CD4-positive, alpha-beta T cell treated with Interleukin-21 for 1 hour (primary cell): Measurements from ENCODE around the gene ZNF253.
"Not testable (repeated sequence)": the region's sequence is repeated elsewhere in the genome, so short reads cannot be mapped to it uniquely, and the experiment has no call there.

ENCODE experiments used
- DNase-seq: peaks from one replicate; pipeline ENCODE4 v3.0.0-alpha.2; 2020

ZNF253 gene

DNA sequence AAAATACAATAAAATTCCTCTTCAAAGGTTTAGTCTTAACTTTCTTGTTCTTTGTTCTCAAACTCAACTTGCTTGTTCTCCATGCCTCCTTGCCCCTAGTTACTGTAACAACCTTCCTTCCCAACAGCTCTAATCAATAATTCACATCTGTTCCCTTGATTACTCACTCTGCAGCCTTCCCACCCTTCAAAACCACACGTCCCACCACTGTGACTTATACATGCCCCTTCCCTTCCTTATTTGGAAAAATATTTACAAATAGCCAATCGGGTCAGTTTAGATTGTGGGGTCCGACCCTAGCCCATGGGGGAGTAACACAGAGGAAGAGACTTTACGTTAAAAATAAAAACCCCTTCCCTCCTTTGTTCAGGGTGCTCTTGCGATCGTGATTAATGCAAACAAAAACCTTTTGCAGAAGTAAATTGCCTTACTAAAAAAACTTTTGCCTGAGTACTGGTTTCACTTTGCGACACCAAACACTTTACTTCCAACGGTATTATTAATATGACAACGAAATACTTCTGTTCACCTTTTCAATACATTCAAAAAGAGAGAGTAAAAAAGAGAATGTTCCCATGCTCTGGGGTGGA lies 34.6 kb downstream of the ZNF253 start:
- DNase-seq, result no peak

DNA sequence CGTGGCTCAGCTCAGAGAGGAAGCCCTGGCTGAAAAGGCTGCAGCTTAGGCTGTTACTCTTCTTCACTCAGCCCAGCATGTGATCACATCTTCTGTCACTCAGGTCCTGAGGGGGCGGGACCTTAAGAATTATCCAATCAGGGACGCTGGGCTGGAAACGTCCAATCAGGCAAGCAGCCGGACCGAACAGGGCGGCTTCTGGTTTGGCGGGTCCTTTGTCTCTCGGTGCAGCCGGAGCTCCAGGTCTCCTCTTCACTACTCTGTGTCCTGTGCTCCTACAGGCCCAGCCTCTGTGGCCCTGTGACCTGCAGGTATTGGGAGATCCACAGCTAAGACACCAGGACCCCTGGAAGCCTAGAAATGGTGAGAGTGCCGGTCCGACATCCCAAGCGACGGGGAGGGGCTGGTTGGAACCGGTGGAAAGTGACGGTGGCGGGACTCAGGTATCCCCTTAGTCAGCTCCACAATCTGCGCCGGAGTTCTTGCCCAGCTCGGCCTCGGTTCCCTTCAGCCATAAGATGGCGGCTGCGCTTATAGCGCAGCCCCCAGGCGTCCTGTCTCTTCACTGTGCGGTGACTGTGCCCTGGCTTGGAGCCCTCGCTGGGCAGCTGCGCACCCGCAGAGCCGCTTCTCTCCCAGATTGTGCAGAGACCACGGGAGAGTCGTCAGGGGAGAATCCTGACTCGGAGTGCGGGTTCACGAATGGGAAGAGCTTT lies 35.2 kb downstream of the ZNF253 start, which contains the start of gene ZNF93:
ZNF93 (plus strand) TSS at position 218 of the 716 bp plus-strand sequence; CDS start at position 361, 143 bp downstream.
- DNase-seq, result peak; percentile 95

DNA sequence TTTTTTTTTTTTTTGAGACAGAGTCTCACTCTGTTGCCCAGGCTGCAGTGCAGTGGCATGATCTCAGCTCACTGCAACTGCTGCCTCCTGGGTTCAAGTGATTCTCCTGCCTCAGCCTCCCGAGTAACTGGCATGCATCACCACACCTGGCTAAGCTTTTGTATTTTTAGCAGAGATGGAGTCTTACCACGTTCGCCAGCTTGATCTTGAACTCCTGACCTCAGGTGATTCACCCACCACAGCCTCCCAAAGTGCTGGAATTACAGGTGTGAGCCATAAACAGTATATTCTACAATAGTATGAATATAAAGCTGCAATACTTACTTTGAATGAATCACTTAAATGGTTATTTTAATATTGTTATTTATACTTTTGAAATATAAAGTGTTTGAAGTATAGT lies 41.9 kb downstream of the ZNF253 start:
- not testable (repeated sequence) for DNase-seq

DNA sequence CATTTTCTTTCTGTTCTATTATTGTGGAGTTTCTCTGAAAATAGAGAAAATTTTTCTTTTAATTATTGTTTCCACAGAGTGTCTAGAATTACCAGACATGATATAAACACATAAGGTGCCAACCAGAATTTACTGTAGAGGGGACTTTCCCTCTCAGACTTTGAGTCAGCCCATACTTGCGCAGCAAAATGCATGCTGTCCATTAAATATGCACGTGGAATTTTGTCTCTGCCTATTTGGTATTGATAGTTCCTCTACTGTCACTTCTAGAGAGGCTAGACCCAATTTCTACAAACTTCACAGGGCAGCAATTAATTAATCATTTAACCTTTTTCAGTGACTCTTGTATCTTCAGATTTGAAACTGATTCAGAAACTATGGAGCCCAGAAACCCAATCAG lies 44.0 kb downstream of the ZNF253 start:
- no peak for DNase-seq

DNA sequence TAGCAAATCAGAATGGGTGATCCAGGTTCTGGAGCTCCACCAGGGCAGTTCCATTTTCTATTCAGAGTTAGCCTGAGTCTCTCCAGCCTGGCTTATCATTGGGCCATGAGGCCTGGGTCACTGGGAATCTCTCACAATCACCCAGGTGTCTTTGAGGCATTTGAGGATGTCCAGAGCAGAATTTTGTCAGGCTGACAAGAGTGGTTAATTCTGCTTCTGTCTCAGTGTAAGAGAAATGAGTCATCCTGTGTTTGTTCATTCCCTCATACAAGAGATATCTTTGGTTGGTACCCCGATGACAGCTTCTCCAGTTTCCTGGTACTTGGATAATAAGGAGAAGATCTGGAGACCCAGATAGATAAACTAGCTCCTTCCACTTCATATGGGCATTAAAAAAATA lies 45.5 kb downstream of the ZNF253 start:
- DNase-seq, result no peak

DNA sequence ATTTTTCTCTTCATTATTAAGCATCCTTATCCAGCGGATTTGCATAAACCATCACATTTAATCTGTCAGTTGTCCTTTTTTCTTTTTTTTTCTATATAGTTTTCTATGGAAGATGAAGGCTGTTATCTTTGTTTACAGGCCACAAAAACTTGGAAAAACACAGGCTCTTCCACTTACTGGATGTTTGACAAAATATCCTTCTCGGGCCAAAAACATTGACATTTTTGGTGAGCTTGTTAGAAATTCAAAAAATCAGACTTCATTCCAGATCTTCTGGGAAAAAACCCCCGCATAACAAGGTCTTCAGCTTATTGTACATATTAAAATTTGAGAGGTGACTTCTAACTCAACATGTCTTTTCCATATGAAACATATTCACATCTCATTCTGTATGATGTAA lies 48.9 kb downstream of the ZNF253 start:
- DNase-seq, result no peak

DNA sequence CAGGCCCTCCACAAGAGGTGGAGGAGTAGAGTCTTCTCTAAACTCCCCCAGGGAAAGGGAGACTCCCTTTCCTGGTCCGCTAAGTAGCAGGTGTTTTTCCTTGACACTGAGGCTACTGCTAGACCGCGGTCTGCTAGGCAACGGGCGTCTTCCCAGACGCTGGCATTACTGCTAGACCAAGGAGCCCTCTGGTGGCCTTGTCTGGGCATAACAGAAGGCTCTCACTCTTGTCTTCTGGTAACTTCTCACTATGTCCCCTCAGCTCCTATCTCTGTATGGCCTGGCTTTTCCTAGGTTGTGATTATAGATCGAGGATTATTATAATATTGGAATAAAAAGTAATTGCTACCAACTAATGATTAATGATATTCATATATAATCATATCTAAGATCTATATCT lies 64.7 kb downstream of the ZNF253 start:
- peak; percentile 10 for DNase-seq

DNA sequence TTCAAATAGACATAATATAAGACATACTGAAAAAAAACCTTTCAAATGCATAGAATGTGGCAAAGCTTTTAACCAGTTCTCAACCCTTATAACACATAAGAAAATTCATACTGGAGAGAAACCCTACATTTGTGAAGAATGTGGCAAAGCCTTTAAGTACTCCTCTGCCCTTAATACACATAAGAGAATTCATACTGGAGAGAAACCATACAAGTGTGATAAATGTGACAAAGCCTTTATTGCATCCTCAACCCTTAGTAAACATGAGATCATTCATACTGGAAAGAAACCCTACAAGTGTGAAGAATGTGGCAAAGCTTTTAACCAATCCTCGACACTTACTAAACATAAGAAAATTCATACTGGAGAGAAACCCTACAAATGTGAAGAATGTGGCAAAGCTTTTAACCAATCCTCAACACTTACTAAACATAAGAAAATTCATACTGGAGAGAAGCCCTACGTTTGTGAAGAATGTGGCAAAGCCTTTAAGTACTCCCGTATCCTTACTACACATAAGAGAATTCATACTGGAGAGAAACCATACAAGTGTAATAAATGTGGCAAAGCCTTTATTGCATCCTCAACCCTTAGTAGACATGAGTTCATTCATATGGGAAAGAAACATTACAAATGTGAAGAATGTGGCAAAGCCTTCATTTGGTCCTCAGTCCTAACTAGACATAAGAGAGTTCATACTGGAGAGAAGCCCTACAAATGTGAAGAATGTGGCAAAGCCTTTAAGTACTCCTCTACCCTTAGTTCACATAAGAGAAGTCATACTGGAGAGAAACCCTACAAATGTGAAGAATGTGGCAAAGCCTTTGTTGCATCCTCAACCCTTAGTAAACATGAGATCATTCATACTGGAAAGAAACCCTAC lies 68.0 kb downstream of the ZNF253 start:
- DNase-seq, result not testable (repeated sequence)

DNA sequence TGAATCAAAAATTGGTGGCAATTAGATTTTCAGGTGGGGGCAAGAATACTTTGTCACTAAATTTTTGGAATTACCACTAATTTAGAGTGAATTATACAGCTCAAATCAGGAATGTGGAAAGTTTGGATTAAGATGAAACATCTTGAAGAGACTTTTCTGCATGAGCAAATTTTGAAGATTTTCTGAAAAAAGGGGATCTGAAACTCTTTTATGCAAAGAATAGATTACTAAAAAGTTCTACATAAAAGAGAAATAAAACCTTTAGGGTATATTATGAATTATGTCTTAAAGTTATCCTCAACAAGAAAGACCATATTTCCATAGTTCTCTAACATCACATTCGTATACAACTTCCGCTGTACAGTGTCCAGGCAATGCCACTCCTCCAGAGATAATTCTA lies 71.7 kb downstream of the ZNF253 start:
- no peak for DNase-seq

DNA sequence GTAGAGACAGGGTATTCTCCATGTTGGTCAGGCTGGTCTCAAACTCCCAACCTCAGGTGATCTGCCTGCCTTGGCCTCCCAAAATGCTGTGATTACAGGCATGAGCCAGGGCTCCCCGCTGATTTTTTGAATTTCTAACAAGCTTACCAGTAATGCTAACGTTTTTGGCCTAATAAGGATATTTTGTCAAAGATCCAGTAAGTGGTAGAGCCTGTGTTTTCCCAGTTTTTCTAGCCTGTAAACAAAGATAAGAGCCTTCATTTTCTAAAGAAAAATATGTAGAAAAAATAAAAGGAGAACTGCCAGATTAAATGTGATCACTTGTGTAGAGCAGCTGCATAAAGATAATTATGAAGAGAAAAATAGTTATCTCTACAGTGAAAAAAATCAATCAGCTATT lies 72.8 kb downstream of the ZNF253 start:
- no peak for DNase-seq

DNA sequence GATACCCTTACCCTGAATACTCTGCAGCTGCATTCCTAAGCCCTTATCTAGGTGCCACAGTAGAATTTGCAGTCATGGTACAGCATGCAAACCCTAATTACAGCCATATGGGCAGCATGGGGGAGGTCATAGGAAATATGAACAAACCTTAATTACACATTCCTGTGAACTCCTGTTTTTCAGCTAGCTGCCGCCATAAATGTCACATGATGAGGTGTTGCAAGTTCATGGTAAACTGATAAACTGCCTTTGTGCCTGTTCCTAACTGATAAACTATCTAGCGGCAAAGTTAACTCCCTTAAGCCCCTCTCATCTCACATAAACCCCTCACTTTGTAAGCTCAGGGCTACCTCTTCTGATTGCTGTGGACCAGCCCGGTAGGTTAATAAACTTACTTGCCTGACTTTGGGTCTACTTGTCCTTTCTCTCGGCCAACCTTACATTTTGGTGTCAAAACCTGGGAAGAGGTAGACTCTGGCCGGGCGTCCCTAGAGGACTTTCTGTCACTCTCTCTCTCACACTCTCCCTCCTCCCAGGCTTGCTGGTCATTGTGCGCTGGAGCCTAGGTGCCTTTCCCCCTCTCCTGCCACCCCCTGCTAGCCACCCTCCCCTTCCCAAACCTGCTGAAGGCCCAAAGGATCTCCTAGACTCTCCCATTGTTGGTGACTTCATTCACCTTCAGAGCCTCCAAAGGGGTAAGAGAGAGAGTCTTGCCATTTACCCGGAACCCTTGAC lies 78.3 kb downstream of the ZNF253 start:
- DNase-seq, result no peak
